Fibroblast of skin of left quadriceps (primary cell): ENCODE data around the gene TBC1D25.
"Not testable (repeated sequence)": the region's sequence is repeated elsewhere in the genome, so short reads cannot be mapped to it uniquely, and the experiment has no call there.

Source experiments
- DNase-seq, 2 experiments: peaks; one replicate each; pipeline ENCODE4 v3.0.0-alpha.2; 2013; ENCODE audit warnings: low read depth in 2 of 2

Gene TBC1D25

DNA sequence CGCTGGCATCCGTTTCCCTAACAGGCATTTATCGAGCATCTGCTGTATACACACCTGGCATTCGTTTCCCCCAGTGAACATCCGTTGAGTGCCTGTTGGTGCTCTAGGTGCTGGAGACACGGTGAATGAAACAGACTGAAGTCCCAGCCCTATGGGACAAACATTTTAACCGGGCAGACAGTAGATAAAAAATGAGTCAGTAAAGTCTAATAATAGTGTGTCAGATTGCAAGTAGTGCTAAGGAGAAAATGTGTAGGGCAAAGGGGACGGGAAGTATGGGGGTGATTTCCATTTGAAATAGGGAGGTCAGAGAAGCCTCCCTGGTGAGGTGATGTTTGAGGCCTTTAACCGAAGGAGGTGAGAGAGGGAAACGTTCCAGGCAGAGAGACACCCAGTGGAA lies 23.2 kb upstream of the TBC1D25 start:
- no peak for DNase-seq

DNA sequence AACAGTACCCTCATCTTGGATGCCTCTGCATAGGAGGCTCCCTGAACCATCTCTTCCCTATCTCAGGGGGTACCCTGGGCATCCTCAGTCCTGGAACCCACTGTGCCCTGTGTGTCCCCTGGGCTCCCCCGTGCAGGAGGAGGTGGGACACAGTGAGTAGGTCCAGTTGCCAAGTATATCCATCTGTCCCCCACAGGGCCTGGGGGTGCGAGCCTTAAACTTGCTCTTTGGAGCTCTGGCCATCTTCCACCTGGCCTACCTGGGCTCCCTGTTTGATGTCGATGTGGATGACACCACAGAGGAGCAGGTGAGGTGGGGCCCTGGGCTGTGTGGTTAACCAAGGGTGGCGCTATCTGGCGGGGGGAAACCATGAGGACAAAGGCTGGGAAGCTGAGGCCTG lies 22.5 kb upstream of the TBC1D25 start:
- no peak for DNase-seq

DNA sequence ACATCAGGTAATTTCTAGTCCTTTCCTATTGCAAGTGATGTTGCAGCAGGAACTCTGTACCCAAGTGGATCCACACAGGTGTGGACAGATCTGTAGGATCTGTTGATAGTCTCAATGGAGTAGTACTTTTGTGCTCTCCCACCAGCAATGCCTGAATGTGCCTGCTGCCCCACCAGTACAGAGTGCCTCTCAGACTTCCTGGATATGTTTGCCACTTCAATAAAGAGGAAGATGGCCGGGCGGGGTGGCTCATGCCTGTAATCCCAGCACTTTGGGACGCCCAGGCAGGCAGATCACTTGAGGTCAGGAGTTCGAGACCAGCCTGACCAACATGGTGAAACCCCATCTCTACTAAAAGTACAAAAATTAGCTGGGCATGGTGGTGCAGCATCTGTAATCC lies 20.0 kb upstream of the TBC1D25 start:
- not testable (repeated sequence) for DNase-seq

DNA sequence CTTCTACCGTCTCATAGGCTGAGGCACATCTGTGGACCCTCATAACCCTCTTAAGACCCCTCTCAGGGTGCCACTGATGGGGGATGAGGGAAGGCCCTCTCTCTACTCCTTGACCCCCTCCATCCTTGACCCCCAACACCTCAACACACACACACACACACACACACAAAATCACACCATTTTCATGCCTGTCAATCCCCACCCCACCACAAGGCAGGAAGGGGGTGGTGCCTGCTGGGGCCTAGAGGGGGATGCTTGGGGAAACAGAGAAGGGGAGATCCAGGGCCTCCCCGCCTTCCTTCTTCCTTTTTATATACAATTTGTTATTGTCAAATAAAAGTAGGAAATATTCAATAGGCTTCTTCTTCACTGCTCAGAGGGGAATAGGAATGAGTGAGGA lies 19.1 kb upstream of the TBC1D25 start:
- DNase-seq = no peak

DNA sequence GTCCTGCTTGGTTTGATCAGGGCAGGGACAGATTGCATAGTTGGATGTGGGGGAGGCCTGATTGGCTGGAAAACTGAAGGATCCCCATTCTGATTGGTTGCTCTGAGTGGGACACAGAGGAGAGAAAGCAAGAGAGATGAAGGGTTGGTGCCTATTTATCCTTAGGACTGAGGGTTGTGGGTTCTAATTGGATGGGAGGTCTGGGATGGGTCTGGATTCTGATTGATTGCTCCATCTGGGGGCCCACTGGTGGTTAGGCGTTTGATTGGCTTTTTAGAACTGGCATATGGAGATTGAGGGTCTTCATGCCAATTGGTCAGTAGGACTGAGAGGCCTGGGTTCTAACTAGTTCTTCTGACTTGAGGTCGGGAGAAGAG lies 18.6 kb upstream of the TBC1D25 start:
- DNase-seq = no peak

DNA sequence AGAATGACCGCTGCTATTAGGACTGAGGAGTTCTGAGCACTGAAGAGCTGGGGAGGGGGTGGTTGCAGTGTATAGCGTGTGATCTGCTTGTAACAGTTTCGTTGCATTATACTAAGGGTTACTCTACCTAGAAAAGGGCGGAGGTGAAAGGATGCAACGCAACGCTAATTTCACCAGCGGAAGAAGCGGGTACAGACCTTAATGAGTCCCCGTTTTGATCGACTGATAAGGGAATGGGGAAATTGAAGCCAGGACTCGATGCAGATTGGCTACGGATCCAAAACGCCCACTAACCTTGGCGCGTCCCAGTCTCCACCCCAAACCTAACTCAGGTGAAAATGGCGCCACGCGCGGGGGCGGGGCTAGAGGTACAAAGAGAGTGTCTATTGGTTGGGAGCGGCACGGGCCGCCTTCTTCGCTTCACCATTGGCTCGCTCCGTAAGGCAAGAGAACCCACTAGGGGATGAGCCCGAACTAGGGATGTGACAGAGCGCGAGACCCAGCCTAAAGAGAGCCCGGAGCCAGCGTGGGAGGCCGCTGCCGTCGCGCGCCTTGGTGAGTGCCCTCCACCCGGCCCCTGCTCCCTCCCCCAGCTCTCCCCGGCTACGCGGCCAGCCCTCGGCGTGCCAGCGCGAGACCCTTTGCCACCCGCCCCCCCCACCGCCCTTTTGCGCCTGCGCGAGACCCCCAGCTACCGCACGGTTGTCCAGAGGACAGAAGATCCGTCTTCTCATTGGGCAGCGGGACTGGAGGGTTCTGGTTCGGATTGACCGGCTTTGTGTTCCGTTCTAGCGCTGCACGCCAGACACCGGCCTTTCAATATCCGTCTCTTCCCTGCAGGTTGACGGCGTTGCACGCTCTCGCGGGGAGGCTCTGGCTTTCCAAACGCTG lies 17.9 kb upstream of the TBC1D25 start, which contains the start of gene EBP:
Gene EBP (plus strand): TSS at position 456 of the 891 bp plus-strand sequence. CDS start 1,964 bp downstream, outside the sequence.
- DNase-seq = peak; percentile 63 to 64

DNA sequence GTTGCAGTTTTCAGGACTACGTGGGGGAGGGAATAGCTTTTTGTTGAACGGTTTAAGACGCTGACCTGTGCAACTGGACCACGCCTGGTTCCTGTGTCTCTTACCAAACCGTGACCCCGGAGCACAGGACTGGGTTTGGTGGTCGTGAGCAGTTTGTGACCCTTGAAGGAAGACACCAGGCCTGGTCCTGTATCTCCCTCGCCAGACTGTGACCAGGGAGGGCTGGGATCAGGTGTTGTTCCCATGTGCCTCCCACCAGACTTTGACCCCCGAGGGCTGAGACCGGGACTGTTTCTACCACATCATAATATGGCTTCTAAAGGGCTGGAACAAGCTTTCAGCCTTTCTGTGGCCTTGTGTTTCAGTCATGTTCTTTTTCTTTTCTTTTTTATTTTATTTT lies 17.2 kb upstream of the TBC1D25 start:
- no peak for DNase-seq

DNA sequence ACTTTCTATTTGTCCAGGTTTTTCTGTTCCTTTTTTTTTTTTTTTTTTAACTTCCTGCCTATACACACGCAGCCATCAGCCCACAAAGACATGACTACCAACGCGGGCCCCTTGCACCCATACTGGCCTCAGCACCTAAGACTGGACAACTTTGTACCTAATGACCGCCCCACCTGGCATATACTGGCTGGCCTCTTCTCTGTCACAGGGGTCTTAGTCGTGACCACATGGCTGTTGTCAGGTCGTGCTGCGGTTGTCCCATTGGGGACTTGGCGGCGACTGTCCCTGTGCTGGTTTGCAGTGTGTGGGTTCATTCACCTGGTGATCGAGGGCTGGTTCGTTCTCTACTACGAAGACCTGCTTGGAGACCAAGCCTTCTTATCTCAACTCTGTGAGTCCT lies 15.8 kb upstream of the TBC1D25 start:
- DNase-seq = no peak

DNA sequence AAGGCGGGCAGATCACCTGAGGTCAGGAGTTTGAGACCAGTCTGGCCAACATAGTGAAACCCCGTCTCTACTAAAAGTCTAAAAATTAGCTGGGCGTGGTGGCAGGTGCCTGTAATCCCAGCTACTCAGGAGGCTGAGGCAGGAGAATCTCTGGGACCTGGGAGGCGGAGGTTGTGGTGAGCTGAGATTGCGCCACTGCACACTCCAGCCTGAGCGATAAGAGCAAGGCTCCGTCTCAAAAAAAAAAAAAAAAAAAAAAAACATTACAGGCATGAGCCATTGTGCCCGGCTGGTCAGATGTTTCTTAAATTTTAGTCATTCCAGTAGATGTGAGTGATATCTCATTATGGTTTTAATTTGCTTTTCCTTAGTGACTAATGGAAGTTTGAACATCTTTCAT lies 13.7 kb upstream of the TBC1D25 start:
- DNase-seq = not testable (repeated sequence)

DNA sequence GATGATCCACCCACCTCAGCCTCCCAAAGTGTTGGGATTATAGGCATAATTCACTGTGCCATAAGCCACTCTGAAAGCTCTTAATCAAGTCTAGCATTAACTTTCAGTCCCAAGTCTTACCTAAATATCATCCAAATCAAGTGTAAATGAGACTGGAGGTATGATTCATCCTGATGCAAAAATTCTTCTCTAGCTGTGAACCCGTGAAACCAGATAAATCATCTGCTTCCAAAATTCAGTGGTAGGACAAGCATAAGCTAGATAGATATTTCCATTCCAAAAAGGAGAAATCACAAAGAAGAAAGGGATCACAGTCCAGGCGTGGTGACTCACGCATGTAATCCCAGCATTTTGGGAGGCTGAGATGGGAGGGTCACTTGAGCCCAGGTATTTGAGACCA lies 8.8 kb upstream of the TBC1D25 start:
- DNase-seq = no peak

DNA sequence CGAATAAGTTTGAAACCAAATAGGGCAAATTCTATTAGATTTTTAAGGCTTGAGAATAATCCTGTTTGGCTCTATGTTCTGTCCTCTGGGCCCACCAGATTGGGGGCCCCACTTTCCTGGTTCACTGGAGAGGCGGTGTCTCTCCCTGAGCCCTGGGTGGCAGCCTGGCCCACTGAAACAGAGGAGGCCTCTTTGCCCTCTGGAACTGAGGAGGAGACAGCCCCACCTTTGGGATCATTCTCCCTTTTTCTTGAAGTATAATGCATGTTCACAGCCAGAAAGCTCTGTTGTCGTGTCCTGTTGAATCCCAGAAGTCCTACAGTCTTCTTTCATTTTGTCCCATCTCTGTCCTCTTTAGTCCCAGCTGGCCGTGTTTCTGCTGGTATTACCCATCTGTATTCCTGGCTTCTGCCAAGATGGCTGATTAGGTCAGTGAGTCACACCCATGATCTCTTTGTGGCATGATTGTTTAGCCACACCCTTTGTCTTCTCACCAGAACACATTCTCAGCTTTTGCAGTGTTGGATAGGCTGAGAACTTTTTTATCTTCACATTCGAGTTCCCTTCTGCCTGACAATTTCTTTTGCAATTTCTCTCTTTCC lies 8.1 kb upstream of the TBC1D25 start:
- DNase-seq = no peak

DNA sequence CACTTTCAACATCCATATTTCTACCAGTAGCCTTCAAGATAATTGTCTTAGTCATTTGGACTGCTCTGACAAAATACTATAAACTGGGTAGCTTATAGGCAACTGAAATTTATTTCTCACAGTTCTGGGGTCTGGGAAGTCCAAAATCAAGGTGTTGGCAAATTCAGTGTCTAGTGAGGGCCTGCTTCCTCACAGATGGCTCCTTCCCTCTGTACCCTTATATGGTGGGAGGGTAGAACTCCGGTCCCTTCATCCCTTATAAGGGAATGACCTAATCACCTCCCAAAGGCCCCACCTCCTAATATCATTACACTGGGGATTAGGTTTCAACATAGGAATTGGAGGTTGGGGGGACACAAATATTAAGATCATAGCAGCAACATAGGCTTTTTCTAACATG lies 7.4 kb upstream of the TBC1D25 start:
- no peak for DNase-seq

DNA sequence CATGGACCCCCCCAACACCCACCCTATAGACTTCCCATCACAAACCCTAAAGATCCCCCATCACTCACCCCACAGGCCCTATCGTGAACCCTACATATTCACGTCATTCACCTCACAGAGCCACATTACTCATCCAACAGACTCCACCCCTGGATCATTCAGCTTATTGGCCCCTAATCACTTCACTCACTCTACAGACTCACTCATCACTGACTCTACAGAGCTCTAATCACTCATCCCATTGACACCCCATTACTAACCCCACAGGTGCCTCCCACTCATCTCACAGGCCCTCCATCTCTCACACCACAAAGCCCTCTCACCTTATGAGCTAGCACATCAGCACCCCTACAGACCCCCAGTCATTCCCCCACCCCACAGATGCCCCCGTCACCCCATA lies 6.3 kb upstream of the TBC1D25 start:
- no peak for DNase-seq

DNA sequence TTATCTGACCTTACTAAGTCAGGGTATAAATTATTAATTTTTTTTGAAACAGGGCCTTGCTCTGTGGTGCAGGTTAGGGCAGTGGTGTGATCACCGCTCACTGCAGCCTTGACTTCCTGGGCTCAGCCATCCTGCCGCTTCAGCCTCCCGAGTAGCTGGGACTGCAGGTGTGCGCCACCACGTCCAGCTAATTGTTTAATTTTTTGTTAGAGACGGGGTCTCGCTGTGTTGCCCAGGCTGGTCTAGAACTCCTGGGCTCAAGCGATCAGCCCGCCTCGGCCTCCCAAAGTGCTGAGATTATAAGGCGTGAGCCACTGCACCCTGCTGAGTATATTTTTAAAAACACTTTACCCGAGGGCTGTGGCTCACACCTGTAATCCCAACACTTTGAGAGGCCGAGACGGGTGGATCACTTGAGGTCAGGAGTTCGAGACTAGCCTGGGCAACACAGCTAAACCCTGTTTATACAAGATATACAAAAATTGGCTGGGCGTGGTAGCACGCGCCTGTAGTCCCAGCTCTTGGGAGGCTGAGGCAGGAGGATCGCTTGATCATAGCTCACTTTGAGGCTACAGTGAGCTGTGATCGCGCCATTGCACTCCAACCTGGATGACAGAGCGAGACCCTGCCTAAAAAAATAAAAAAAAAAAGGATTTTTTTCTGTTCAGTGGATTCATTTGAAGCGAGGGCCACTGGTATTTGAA lies 721 bp upstream of the TBC1D25 start:
- no peak for DNase-seq

DNA sequence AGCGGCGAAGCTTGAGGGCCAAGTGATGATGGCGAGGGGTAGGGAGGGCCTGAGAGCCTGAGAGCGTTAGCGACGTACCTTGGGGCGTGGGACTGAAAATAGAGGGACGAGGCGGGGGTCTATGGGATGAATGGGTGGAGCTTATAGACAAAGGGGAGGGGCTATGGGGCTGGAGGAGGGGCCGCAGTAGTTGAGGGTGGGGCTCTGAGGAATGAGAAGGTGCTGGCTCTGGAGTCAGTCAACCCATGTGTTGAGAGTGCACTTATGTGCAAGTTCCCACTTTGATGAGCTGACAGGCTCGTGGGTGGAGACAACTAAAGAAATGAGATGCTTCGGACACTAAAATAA lies 488 bp downstream of the TBC1D25 start:
- no peak for DNase-seq

DNA sequence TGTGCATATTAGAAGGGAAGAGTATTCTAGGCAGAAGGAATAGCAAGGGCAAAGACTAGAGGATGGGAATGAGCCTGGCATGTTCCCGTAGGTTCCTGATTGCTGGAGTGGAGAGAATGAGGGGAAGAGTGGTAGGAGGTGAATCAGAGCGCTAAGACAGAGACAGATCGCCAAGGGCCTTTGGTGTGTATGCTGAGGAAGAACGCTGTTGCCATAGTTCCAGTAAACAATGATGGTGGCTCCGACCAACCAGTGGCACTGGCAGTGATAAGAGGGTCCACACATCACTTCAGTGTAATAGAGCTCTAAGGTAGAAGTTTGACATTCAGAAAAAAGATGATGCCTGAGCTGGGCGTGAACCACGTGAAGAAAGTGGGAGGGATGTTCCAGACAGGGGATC lies 966 bp downstream of the TBC1D25 start:
- no peak for DNase-seq

DNA sequence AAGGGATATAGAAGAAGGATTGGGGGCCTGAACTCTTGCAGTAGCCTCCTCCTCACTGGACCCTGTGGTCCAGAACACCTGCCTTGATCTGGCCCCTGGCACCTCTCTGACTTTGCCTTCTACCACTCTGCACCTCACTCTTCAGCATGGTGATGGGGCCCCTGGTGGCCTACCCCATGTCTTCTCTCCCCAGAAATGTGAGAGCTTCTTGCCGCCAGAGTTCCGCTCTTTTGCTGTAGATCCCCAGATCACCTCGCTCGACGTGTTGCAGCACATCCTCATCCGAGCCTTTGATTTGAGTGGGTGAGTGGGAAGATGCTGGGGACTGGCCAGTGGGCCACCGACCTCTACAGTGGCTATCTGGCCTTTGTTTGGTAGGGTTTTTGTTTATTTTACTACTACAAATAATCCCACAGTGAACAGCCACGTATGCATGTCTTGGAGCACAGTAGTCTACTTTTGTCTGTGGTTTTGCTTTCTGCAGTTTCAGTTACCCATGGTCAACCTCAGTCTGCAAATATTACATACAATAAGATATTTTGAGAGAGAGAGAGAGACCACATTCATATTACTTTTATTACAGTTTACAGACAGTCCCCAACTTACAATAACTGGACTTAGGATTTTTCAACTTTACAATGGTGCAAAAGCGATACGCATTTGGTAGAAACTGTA lies 1.8 kb downstream of the TBC1D25 start:
- DNase-seq = no peak

DNA sequence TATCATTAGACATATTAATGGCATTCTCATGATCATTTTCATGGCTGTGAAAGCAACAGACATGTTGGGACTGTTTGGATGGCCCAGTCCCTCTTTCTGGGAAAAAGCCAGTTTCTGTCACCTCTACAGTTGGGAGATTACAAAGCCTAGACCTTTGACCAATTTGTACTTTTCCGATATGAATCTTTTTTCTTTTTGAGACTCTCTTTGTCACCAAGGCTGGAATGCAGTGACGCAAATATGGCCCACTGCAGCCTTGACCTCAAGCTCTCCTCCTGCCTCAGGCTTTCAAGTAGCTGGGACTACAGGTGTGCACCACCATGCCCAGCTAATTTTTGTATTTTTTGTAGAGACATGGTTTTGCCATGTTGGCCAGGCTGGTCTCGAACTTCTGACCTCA lies 9.4 kb downstream of the TBC1D25 start:
- no peak for DNase-seq

DNA sequence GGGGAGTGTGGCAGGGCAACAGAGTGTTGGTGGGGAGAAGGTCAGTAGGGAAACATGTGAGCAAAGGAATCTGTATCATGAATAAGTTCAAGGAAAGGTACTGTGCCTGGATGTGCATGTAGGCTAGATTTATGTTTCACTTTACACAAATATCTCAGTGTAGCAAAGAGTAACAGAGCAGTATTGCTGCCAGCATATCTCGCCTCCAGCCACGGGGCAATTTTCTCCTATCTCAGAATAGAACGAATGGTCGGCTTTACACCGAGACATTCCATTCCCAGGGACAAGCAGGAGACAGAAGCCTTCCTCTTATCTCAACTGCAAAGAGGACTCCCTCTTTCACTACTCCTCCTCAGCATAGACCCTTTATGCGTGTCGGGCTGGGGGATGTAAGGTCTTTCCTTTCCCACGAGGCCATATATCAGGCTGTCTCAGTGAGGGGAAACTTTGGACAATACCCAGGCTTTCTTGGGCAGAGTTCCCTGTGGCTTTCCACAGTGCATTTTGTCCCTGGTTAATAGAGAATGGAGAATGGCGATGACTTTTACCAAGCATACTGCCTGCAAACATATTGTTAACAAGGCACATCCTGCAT lies 16.3 kb downstream of the TBC1D25 start:
- not testable (repeated sequence) for DNase-seq

DNA sequence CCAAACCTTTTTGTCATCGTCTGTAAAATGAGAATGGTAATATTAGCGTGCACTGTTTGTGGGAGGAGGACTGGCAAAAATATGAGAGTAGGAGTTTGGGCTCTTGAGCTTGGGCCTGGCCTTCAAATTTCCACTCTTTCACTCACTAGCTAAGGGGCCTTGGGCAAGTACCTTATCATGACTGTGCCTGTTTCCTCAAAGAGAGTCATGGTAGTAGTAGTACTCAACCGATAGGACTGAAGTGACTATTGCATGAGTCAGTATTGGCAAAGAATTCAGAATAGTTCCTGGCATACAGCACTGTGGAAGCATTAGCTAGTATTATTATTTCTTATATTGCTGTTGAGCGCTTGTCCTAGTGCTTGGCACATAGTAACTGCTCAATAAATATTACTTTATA lies 18.8 kb downstream of the TBC1D25 start:
- no peak for DNase-seq

DNA sequence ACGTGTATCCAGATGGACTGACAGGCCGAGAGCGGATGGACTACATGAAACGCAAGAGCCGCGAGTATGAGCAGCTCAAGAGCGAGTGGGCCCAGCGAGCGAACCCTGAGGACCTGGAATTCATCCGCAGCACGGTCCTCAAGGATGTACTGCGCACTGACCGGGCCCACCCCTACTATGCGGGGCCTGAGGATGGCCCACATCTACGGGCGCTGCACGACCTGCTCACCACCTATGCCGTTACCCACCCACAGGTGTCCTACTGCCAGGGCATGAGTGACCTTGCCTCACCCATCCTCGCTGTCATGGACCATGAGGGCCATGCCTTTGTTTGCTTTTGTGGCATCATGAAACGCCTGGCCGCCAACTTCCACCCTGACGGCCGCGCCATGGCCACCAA lies 20.1 kb downstream of the TBC1D25 start:
- DNase-seq = no peak

DNA sequence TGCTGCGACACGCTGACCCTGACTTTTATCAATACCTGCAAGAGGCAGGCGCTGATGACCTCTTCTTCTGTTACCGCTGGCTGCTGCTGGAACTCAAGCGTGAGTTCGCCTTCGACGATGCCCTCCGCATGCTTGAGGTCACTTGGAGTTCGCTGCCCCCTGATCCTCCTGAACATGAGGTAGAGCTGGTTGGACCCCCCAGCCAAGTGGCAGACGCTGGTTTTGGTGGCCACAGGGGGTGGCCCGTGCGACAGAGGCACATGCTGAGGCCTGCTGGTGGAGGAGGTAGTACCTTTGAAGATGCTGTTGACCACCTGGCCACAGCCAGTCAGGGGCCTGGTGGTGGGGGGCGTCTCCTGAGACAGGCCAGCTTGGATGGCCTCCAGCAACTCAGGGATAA lies 20.5 kb downstream of the TBC1D25 start:
- no peak for DNase-seq
